Limb (tissue), 2 donors: ENCODE measurements around the gene ATP10B.

Source experiments
- DNase-seq, 2 donors: peaks; one replicate each; pipeline ENCODE4 v3.0.0-alpha.2; 2016; ENCODE audit errors: extremely low spot score in 2 of 2

The ATP10B gene

DNA sequence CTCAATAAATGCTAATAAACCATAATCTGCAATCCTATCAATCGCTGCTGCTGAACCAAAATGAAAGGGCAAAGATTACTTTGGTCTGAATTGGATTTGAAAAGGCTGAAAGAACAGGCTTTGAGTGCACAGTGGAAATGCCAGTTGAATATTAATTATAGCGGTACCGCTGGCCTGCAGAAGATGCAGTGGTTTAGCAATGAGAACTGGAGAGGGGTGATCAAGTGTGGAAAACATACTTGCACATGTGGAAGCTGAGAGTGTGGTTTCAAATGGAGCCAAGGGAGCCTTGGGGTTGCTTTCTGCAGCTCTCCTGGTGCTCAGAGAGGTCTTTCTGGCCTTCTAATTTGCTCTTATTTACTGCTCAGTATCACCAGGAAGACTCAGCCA lies 296.4 kb downstream of the ATP10B start:
- DNase-seq, result no peak

DNA sequence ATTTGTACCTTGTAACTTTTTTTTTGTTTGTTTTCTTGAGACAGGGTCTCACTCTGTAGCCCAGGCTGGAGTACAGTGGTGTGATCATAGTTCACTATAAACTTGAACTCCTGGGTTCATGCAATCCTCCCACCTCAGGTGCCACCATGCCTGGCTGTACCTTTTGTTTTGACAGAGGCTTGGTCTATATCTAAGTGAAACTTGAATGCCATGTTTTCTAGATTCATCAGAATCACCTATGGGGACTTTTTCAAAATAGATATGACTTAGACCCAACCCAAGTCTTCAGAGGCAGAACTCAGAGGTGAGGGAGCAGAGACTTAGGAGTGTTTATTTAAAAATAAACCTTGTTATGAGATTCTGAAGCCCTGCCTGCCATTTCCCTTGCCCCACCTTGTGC lies 301.9 kb downstream of the ATP10B start:
- no peak for DNase-seq

DNA sequence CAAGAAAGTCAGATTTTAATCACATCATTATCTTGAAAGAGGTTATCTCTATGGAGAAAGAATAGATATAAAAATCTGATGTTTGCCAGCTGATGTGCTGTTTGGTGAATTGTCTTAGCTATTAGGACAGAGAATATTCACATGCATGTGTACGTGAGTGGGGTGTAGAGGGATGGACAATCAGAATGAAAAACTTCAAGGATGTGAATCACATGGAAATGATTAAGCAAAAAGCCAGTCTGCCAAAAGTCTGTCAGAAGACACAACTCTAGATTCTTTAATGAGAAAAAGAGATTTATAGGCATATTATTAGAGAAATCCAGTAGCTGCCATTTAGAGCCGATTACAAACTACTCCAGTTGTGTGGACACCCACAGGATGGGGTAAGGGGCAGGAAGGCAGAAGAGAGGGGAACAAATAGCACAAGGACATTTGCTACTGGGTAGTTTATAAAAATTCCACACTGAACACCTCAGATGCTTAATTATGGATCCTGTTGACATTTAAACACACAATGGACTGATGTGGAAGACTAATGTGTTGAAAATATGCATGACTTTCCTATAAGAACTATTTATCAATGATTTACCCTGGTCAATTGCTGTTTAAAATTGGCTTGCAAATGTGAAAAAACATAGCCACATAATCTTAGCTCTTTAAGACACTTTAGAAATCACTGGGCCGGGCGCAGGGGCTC lies 302.9 kb downstream of the ATP10B start:
- DNase-seq, result no peak

DNA sequence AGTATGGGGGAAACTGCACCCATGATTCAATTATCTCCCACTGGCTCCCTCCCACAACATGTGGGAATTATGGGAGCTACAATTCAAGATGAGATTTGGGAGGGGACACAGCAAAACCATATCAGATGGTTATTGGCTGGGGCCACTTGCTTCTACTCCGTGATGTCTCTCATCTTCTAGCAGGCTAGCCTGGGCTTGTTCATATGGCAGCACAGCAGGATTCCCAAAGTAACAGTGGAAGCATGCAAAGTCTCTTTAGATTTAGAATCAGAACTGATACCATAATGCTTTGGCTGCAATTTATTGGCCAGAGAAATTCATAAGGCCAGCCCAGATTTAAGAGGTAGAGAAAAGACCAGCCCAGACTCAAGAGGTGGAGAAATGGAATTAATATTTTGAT lies 304.1 kb downstream of the ATP10B start:
- DNase-seq, result no peak

DNA sequence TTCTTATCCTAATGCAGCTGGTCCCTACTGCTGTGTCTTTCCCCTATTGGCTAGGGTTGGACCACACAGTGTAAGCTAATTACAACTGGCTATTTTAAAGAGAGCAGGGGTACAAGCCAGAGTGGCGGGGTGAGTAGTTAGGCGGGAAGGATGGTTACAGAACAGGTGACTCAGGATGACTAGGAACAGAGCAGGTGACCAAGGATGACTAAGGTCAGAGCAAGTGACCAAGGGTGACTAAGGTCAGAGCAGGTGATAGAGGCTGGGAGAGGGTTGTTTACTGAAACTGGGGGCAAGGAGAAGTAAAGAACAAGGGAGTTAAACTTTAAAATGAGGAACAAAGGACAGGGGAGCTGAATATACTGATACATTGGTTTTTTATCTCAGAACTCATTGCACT lies 304.9 kb downstream of the ATP10B start:
- no peak for DNase-seq

DNA sequence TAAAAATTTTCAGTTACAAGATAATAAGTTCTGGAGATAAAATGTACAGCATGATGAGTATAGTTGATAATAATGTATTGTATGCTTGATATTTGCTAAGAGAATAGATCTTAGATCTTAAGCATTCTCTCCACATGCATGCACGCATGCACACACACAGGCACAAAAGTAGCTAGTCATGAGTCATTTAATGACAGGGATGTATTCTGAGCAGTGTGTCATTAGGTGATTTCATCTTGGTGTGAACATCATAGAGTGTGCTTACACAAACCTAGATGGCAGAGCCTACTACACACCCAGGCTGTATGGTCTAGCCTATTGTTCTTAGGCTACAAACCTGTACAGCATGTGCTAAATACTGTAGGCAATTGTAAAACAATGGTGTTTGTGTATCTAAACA lies 306.2 kb downstream of the ATP10B start:
- no peak for DNase-seq

DNA sequence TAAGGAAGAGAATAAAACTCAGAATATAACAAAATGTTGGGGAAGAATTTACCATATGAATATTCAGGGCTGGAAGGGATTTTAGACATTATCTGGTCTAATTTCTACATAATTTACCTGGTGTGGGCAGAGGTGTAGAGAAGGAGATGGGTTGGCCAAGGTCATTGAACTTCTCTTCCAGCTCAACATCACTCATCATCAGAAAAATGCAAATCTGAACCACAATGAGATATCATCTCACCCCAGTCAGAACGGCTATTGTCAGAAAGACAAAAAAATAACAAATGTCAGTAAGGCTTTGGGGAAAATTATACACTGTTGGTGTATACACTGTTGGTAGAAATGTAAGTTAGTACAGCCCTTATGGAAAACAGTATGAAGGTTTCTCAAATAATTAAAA lies 308.6 kb downstream of the ATP10B start:
- no peak for DNase-seq

DNA sequence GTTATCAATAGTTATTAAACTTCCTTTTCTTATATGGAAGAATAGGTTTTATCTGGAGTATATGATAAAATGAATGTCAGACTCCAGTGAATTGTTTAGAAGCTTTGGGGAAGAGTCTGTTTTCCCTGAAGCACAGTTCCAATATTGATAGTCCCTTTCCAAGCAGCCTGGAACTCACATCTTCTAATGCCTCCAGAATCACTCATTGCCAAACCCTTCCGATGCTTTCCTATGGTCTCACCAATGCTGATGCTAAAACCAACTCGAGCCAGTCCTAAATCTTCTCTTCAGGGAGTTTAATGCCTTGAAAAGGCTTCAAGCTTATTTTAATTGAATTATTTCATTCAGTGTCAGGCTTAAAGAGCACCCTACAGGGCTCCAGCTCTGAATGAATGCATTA lies 309.2 kb downstream of the ATP10B start:
- DNase-seq, result no peak

DNA sequence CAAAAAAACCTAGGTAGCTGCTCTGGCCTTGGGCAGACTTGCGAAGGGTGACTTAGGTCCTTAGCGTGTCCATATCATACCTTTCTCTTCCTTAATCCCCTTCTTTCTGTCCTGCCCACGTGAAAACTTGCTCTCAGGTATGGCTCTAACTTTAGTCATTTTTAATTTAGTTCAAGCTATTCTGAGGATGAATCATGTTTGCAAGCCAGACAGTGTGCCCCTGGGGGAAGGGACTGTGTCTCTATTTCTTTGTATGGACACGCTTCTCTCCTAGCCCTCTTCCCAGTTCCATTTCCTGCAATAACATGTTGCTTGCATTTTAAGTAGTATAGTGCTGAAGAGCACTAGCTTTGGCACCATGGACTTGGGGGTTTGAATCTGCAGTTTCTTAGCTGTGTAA lies 309.7 kb downstream of the ATP10B start:
- no peak for DNase-seq

DNA sequence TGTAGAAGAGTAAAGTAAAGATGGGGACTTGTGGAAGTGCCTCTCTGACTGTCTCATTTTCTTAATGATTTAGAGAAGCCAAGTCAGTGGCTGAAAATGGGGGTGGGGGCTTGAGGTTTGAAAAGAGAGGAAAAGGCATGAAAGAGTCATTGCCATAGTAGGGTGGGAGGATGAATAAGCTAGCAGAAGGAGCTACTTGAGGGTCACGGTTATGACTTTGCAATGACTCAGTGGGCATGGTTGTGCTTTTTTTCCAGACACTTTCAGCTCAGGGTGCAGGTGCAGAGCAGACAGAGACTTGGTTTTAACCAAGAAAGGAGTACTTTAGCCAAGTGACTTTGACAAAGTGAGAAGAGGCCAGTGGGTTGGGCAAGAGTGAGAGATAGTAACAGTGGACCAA lies 312.6 kb downstream of the ATP10B start:
- DNase-seq, result no peak

DNA sequence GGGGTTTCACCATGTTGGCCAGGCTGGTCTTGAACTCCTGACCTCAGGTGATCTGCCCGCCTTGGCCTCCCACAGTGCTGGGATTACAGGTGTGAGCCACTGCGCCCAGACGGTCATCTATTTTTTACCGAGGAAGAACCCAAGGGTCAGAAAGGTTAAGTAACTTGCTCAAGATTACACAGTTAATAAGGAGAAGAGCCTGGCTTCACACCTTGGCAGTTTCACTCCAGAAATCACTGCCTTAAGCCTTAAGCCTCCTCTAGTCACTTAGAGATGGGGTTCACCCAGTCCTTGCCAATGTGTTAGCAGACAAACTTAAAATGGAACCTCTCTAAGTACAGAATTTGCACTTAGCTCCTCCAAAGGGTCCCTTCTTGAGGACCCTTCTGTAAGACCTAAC lies 314.1 kb downstream of the ATP10B start:
- no peak for DNase-seq

DNA sequence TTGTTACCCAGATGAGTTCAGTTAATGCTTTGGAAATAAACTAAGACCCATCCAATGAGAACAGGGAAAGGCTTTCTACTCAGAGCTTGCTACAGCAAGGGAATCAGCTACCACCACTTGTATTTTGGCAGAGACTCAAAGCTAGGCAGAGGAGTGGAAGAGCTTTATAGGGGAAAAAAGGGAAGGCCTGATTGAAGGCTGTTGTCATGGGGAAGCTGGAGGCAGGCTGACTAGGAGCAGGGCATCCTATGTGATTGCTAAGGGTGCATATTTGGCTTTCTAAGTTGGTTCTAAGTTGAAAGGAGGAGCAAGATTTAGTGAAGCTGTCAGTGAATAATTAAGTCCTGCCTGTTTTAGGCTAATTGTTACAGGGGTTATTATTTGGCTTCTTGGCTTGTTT lies 314.9 kb downstream of the ATP10B start:
- DNase-seq, result no peak

DNA sequence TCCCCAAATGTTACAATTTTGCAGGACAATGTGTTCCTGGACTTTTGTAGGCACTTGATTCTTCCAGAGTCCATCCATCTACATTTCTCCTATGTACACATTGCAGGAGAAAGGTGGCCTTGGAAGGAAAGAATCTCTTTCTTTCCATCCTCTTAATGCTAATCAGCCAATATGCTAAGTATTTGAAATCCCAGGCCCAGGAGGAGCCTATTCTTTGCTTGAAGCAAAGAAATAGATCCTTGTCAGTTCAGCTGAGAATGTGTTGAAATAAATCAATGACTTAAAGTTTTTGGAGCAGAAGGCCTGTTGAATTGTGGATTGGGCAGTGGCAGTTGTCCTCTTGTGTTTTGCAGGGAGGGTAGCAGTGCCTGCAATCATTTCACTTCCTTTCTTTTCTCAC lies 317.1 kb downstream of the ATP10B start:
- DNase-seq, result no peak

DNA sequence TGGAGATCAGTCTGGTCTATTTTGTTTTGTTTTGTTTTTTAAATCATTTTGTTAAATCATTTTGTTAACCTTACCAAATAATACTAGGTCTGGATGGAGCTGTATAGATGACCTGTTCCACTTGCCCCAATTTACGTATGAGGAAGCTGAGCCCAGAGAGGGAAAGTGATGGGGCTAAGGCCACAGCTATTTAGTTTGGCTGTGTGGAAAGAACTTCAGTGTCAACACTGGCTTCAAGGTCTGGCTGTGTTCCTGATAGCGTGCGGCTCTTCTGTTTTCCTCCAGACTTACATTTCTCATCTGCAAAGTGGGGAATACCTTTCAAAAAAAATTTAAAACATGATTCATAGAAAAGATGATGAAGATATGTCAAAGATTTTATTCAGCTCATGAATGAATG lies 317.9 kb downstream of the ATP10B start:
- no peak for DNase-seq

DNA sequence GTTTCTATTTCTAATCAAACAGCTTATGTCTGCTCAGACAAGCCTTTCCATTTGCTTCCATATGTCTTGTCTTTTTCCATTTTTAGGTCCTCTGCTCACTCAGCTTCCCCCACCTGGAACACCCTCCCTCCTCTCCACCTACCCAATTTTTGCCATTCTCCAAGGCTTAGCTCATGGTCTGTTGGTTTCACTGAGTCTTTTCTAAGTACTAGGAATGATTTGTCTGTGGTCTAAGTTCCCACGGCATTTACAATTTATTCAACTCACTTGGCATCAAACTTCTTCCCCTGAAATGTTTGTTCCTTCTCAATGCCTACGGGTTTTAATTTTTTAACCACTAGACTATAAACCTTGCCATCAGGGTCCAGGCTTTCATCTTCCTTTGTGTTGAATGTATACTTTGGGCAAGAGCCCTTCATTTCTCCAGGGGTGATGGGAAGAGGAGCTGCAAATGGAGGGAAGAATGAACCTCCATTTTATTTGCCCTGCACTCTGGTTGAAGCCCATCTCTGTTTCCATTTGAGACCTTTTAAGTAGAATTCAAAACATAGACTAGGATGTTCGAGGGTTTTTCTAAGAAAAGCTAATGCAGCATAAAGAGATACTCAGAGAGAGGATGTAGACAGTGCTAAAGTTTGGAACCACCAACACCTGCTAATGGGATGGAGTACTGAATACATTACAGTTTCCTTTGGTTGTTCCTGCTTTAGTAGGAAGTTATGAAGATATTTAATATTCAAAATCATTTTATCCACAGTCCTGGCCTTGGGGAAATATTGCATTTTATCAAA lies 326.3 kb downstream of the ATP10B start:
- no peak for DNase-seq

DNA sequence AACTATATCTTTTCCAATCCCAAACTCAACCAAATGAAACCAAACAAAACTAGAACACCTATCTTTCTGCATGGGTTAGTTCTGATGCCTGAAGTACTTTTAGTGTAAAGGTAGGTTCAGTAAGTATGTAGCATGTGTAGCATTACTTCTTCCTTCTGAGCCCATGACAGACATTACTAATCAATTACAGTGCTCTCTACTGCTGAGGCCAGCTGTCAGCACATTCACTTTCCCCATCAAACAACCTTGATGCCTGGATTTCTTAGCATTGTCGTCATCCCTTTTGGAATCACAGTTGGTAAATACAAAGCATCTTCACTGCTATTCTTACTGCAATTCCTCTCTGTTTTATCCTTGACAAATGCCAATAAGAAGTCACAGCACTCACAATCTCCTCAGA lies 327.2 kb downstream of the ATP10B start:
- no peak for DNase-seq

DNA sequence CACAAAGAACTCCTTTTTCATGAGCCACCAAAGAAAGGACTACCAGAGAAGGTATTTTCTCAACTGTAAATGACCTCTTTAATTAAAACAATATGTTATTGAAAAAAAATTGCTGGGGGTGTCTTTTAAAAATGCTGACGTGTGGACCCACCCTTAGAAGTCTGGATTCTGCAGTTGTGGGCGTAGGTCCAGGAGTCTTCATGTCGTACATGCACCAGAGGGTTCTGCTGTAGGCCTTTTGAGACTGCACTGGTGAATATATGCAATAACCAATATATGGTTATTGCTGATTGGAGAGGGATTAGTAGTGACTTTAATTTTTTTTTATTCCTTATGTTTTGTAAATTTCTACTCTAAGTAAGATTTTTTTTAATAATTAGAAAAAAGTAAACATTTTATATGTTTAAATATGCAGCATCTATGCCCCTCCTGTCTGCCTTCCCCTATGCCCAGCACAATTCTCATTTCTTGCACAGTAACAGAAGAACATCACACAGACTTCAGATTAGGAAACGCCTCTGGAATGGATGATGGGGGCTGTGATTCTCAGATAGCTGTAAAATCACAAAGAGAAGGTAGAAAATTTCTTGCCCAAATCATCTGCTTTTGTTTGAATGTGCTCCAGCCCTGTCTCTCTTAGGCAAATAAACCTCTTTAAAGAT lies 328.4 kb downstream of the ATP10B start:
- no peak for DNase-seq

DNA sequence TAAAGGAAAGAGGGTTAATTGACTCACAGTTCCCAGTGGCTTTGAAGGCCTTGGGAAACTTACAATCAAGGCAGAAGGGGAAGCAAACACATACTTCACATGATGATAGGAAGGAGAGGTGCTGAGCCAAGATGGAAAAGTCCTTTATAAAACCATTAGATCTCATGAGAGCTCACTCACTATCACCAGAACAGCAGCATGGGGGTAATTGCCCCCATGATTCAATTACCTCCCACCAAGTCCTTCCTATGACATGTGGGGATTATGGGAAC lies 330.7 kb downstream of the ATP10B start:
- no peak for DNase-seq

DNA sequence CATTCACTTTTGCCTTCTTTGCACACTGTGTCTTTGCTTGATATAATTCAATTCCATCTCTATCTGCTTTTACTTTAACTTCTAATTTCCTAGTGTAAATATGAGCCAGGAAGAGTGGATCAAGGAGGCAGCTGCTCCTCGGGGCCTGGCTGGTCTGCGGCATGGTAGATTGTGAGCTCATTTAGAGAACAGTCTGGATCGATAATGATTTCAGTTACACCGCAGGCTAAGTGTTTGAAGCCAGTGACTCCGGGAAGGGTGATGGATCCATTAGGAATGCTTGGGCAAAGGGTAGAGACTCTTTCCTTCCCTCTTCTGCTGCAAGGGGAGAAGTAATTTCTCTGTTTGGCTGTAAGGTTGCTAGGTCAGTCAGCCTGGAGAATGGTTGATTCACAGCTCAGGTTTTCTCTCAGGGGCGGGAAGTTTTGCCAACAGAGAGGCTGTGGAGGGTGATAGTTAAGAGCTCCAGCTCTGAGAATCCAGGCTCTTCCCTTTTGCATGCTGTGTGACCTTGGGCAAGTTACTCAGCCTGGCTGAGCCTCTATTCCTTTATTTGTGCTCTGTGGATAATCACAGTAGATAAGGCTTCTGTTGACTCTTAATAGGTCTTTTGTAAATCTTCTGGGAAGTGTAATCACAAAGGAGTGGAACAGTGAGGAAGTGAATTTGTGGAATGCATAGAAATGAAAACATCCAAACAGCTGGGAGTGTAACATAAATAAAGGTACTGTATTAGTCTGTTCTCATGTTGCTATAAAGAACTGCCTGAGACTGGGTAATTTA lies 331.2 kb downstream of the ATP10B start:
- DNase-seq, result no peak

DNA sequence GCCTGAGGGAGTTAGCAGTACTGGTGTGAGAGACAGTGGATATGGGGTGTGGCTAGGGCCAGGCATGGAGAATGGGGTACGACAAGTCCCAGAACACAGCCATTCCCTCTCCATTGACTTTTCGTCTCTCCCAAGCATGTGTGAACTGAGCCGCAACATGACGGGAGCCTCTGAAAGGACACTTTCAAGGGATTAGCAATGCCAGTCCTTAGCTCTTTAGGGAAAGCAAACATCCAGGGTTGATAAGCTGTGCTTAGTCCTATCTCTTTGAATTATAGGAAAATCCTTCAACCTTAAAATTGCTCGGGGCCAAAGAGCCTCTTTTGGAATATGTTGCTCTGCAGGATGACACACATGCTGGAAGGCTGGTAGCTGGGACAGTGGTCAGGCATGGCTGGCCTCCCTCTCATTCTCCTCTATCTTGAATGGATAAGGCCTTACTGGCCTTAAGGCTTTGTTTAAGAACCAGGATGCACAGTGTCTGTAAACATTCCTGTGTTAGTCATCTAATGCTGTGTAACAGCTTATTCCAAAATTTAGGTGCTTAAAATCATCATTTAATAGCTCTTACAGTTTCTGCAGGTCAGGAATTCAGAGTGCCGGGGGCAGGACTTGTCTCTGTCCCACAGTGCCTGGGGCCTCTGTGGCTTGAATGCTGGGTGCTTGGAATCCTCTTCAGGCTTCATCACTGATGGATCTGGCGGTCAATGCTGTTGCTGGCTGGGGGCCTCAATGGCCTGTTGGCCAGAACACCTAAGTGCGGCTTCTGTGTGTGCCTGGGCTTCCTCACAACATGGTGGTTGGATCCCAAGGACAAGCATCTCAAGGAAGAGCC lies 335.1 kb downstream of the ATP10B start:
- no peak for DNase-seq

DNA sequence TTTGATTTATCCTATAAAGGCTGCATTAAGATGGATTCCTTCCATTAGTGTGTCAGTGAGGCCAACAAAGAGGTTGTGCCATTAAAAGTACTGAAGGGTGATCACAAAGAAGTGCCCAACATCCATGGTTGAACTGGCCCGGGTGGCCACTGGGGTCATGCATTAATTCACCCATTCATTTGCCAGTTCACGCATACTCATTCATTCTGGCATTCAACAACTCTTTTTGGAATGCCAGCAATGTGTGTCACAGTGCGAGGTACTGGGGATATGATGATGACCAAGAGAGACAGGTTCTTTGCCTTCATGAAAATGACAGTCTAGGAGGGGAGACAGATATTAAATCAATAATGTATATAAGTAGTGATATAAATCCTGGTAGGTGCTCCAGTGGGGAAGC lies 337.1 kb downstream of the ATP10B start:
- no peak for DNase-seq
